Uterus (tissue), 4 donors: ENCODE measurements around the gene CLASRP. TPM values are rescaled to one million over a fixed set of nuclear protein-coding genes. Genes with fewer than 3 reads are reported as not detected.

Experiments
- DNase-seq, 2 donors: peaks; one replicate each; pipeline ENCODE4 v3.0.0-alpha.2; 2019 to 2020
- H3K27ac ChIP-seq, 2 donors: fragments of 200-600 bp; sonication (generic); 1 replicate in 1 of 2; 2 replicates in 1 of 2; pipeline ENCODE4 v1.5.1; 2016 to 2018
- H3K27me3 ChIP-seq, 2 donors: fragments of 200-600 bp; sonication (generic); one replicate each; pipeline ENCODE4 v1.5.1; 2018 to 2019; ENCODE audit warnings: control low read depth in 1 of 2
- H3K36me3 ChIP-seq, 2 donors: fragments of 200-600 bp; sonication (generic); one replicate each; pipeline ENCODE4 v1.5.1; 2019; ENCODE audit warnings: control low read depth in 1 of 2
- H3K4me1 ChIP-seq, 2 donors: fragments of 200-600 bp; sonication (generic); one replicate each; pipeline ENCODE4 v1.5.1; 2018 to 2019; ENCODE audit warnings: control low read depth in 1 of 2
- H3K4me3 ChIP-seq, 2 donors: fragments of 200-600 bp; sonication (generic); 1 replicate in 1 of 2; 2 replicates in 1 of 2; pipeline ENCODE4 v1.5.1; 2018 to 2019; ENCODE audit warnings: mild to moderate bottlenecking in 1 of 2
- H3K9me3 ChIP-seq, 2 donors: fragments of 200-600 bp; sonication (generic); one replicate each; pipeline ENCODE4 v1.5.1; 2019; ENCODE audit warnings: control low read depth in 1 of 2
- POLR2A ChIP-seq, 2 donors: fragments of 450-650 bp; IDR thresholded peaks; one replicate each; pipeline ENCODE4 v1.6.1; 2016; ENCODE audit warnings: antibody characterized with exemption in 2 of 2, mild to moderate bottlenecking in 1 of 2, moderate library complexity in 1 of 2
- intact Hi-C: fragments of 100-400 bp; cut with DNase I; formaldehyde crosslinking; loops from one replicate; pipeline ENCODE4 v1.15.1; 2023; ENCODE audit warnings: low total_unique reads
- total RNA-seq, 4 donors: library from RNA; depleted of rRNA in 3 of 4; stranded (reverse); fragments of >200 nt in 3 of 4; gene quantifications; one replicate each; pipeline versions ENCODE4 v1.1.0 to v1.2.4, GENCODE V29; 2014 to 2023
- TF ChIP-seq, protein P1 (sequence below), 4 experiments: fragments of 200-600 bp in 2 of 4; fragments of 450-650 bp in 2 of 4; sonication (generic) in 2 of 4; IDR thresholded peaks; one replicate each; pipeline ENCODE4 v1.5.1; 2016 to 2019; ENCODE audit warnings: antibody characterized with exemption in 4 of 4, mild to moderate bottlenecking in 2 of 4, moderate library complexity in 1 of 4
- donor health status: DM: yes; HTN: yes; CAD: no.

The CLASRP gene
- total RNA-seq, 4 donors from 2014 or later, result 36.6 to 107 (median 73.9) TPM

- no peaks in the 10 kb centered on the region for H3K36me3 ChIP-seq
- H3K9me3 ChIP-seq, result no peaks in the 10 kb centered on the region
- H3K27ac ChIP-seq, result no peak overlapping the region
- intact Hi-C loops, result no loop called here
- H3K4me3 ChIP-seq, result no peak overlapping the region
- TF ChIP-seq, protein P1, sequence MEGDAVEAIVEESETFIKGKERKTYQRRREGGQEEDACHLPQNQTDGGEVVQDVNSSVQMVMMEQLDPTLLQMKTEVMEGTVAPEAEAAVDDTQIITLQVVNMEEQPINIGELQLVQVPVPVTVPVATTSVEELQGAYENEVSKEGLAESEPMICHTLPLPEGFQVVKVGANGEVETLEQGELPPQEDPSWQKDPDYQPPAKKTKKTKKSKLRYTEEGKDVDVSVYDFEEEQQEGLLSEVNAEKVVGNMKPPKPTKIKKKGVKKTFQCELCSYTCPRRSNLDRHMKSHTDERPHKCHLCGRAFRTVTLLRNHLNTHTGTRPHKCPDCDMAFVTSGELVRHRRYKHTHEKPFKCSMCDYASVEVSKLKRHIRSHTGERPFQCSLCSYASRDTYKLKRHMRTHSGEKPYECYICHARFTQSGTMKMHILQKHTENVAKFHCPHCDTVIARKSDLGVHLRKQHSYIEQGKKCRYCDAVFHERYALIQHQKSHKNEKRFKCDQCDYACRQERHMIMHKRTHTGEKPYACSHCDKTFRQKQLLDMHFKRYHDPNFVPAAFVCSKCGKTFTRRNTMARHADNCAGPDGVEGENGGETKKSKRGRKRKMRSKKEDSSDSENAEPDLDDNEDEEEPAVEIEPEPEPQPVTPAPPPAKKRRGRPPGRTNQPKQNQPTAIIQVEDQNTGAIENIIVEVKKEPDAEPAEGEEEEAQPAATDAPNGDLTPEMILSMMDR (IDR thresholded peaks at IDR 0.05), result no peak
- TF ChIP-seq POLR2A (IDR thresholded peaks at IDR 0.05), result no peak
- no peaks in the 10 kb centered on the region for H3K27me3 ChIP-seq
- no peak for DNase-seq
- H3K4me1 ChIP-seq, result peaks cover 11 to 34% of the 10 kb centered on the region in 2 donors
These were observed 56.9 kb downstream of the CLASRP start for GRCh38 chr19:45095496-45096413.

GRCh38 chr19:45096700-45097099, 57.9 kb downstream of the CLASRP start:
- intact Hi-C loops, result no loop called here
- no peak for DNase-seq

DNA sequence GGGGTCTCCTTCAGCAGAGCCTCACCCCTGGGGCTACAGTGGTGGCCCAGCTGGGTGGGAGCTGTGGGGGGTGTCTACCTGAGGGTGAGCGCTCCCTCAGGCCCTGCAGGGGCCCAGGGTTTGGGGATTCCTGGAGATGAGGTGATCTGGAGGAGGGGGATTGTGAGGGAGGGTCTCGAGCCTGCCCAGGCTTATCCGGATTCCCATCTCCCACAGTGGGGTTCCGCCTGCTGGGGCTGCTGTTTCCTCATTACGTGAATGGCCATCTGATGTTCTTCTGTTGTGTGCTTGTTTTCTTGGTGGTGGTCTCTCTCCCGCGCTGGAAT, 58.6 kb downstream of the CLASRP start:
- Histone ChIP-seq H3K36me3 (no peaks in the 10 kb centered on the region), H3K27ac (peak overlapping the region in 1 of 2 donors; percentile 63), H3K27me3 (no peaks in the 10 kb centered on the region), H3K4me1 (peaks cover 7 to 30% of the 10 kb centered on the region in 2 donors), H3K4me3 (no peak overlapping the region), H3K9me3 (no peaks in the 10 kb centered on the region)
- no peak for DNase-seq
- TF ChIP-seq, protein P1 (IDR thresholded peaks at IDR 0.05), result no peak
- TF ChIP-seq POLR2A (IDR thresholded peaks at IDR 0.05), result no peak
- intact Hi-C loops, result no loop called here

More at GRCh38 chr19:45096700-45097099, 57.9 kb downstream of the CLASRP start:
- Histone ChIP-seq H3K27me3 (no peaks in the 10 kb centered on the region), H3K4me3 (no peak overlapping the region), H3K4me1 (peaks cover 7 to 30% of the 10 kb centered on the region in 2 donors), H3K36me3 (no peaks in the 10 kb centered on the region), H3K27ac (no peak overlapping the region), H3K9me3 (no peaks in the 10 kb centered on the region)
- no peak for TF ChIP-seq POLR2A (IDR thresholded peaks at IDR 0.05)
- TF ChIP-seq, protein P1 (IDR thresholded peaks at IDR 0.05), result no peak

DNA sequence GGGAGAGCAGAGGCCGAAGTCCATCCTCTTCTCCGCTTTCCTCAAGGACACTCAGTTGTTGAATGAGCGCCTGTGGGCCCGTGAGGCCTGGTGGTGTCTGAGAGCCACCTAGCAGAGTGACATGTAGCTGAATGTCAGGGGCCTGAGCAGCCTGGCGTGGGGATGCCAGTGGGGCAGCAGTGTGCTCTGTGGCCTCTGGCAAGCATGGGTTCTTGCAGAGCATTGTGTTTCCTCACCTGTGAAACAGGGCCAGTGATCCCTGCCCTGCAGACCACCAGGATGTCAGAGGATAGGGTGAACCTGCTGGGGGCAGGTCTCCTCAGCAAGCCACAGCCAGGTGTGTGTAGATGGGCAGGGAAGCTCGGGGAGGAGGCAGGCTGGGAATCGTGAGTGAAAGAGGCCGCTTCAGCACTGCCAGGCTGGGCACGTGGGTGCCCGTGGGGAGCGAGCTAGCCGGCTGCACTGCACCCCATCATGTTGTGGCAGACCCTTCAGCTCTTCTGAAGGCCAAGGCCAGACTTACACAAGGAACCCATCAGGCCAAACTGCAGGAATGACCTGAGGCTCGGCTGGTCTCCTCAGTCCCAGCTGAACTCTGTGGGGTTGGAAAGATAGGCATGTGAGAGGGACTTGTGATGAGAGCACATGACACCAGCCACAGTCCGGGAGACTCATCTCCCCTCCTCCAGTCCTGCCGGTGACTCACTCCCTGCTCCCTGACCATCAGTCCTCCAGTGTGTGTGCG, 59.1 kb downstream of the CLASRP start:
- peak overlapping the region in 1 of 2 donors; percentile 63 for H3K27ac ChIP-seq
- H3K9me3 ChIP-seq, result no peaks in the 10 kb centered on the region
- no peaks in the 10 kb centered on the region for H3K27me3 ChIP-seq
- peaks cover 7 to 34% of the 10 kb centered on the region in 2 donors for H3K4me1 ChIP-seq
- H3K36me3 ChIP-seq, result no peaks in the 10 kb centered on the region
- DNase-seq, result peak; percentile 46 to 50
- H3K4me3 ChIP-seq, result no peak overlapping the region
- no peak for TF ChIP-seq POLR2A (IDR thresholded peaks at IDR 0.05)
- TF ChIP-seq, protein P1 (IDR thresholded peaks at IDR 0.05), result no peak
- intact Hi-C loops, result no loop called here
